Gastroesophageal sphincter (tissue), 4 donors: ENCODE measurements around the gene HOXA5. TPM values are rescaled to one million over a fixed set of nuclear protein-coding genes. Genes with fewer than 3 reads are reported as not detected.

Source experiments
- ATAC-seq: fragments of 150-250 bp; one replicate; pipeline ENCODE4 v1.9.1; 2016; ENCODE audit warnings: mild to moderate bottlenecking, moderate library complexity
- H3K27ac ChIP-seq, 4 donors: fragments of 200-600 bp; sonication (generic) in 3 of 4; 1 replicate in 3 of 4; 2 replicates in 1 of 4; pipeline ENCODE4 v1.5.1; 2016 to 2019
- H3K27me3 ChIP-seq: fragments of 200-600 bp; sonication (generic); one replicate; pipeline ENCODE4 v1.5.1; 2019
- H3K36me3 ChIP-seq, 2 donors: fragments of 200-600 bp; sonication (generic); one replicate each; pipeline ENCODE4 v1.5.1; 2019; ENCODE audit warnings: control low read depth in 1 of 2
- H3K4me1 ChIP-seq, 3 donors: fragments of 200-600 bp; sonication (generic); 1 replicate in 2 of 3; 2 replicates in 1 of 3; pipeline ENCODE4 v1.5.1; 2016 to 2019; ENCODE audit warnings: control low read depth in 2 of 3
- H3K4me3 ChIP-seq, 2 donors: fragments of 200-600 bp; sonication (generic); one replicate each; pipeline ENCODE4 v1.5.1; 2019; ENCODE audit warnings: mild to moderate bottlenecking in 1 of 2, moderate library complexity in 1 of 2
- H3K9me3 ChIP-seq, 3 donors: fragments of 200-600 bp; sonication (generic); one replicate each; pipeline ENCODE4 v1.5.1; 2017 to 2019; ENCODE audit warnings: control low read depth in 2 of 3
- CTCF ChIP-seq, 4 experiments: fragments of 200-600 bp in 2 of 4; fragments of 450-650 bp in 2 of 4; sonication (generic) in 1 of 4; IDR thresholded peaks; one replicate each; pipeline ENCODE4 v1.5.1; 2017 to 2019; ENCODE audit warnings: antibody characterized with exemption in 4 of 4, mild to moderate bottlenecking in 2 of 4, moderate library complexity in 2 of 4
- EP300 ChIP-seq: sonication (generic); formaldehyde crosslinking; IDR thresholded peaks from one replicate; pipeline ENCODE4 v1.6.1; 2017; ENCODE audit warnings: antibody characterized with exemption, mild to moderate bottlenecking
- POLR2A ChIP-seq, 2 donors: fragments of 450-650 bp; IDR thresholded peaks; one replicate each; pipeline ENCODE4 v1.6.1; 2017; ENCODE audit warnings: antibody characterized with exemption in 2 of 2, mild to moderate bottlenecking in 2 of 2, moderate library complexity in 1 of 2
- POLR2AphosphoS5 ChIP-seq: sonication (generic); formaldehyde crosslinking; IDR thresholded peaks from one replicate; pipeline ENCODE4 v1.6.1; 2017; ENCODE audit warnings: antibody characterized with exemption
- WGBS, 2 donors: methylation state at CpG; one replicate each; pipeline ENCODE4 v1.1.5; 2018; ENCODE audit warnings: low coverage in 1 of 2; 5-methylcytosine and 5-hydroxymethylcytosine counted together
- total RNA-seq, 4 donors: library from RNA; depleted of rRNA; stranded (reverse); fragments of >200 nt; gene quantifications; one replicate each; pipeline ENCODE4 v1.1.0, GENCODE V29; 2016

HOXA5 gene
- total RNA-seq, 4 donors from 2014 or later: 11.0 to 34.6 (median 29.3) TPM

GRCh38 chr7:27183682-27184336 is 40.3 kb upstream of the HOXA5 start:
- Histone ChIP-seq H3K27ac (no peak overlapping the region), H3K9me3 (no peaks in the 10 kb centered on the region), H3K4me3 (peak overlapping the region in 1 of 2 donors; percentile 41), H3K4me1 (peaks cover 0 to 60% (median 18%) of the 10 kb centered on the region in 3 donors), H3K27me3 (peaks cover 100% of the 10 kb centered on the region), H3K36me3 (no peaks in the 10 kb centered on the region)
- ATAC-seq: no peak
- 6 to 15% methylated on average over 13 to 25 of the region's 30 CpGs for WGBS, 2 donors
- TF ChIP-seq POLR2A (IDR thresholded peaks at IDR 0.05) (no peak), CTCF (IDR thresholded peaks at IDR 0.05) (no peak), POLR2AphosphoS5 (no peak), EP300 (no peak)

- Histone ChIP-seq H3K4me1 (peaks cover 0 to 52% (median 12%) of the 10 kb centered on the region in 3 donors), H3K27ac (no peak overlapping the region), H3K4me3 (no peak overlapping the region), H3K9me3 (no peaks in the 10 kb centered on the region), H3K27me3 (peaks cover 100% of the 10 kb centered on the region), H3K36me3 (no peaks in the 10 kb centered on the region)
- 20% methylated on average over 6 of the region's 39 CpGs; no CpG with 5 or more reads in 1 of the 2 donors for WGBS, 2 donors
- no peak for ATAC-seq
- TF ChIP-seq EP300 (no peak), CTCF (IDR thresholded peaks at IDR 0.05) (no peak), POLR2A (IDR thresholded peaks at IDR 0.05) (no peak)
Observed at GRCh38 chr7:27182861-27183681, 39.6 kb upstream of the HOXA5 start.

GRCh38 chr7:27182285-27182841 is 38.9 kb upstream of the HOXA5 start:
- 0% methylated on average over 2 of the region's 4 CpGs; no CpG with 5 or more reads in 1 of the 2 donors for WGBS, 2 donors
- Histone ChIP-seq H3K4me3 (no peak overlapping the region), H3K9me3 (no peaks in the 10 kb centered on the region), H3K36me3 (no peaks in the 10 kb centered on the region), H3K4me1 (peaks cover 0 to 46% (median 11%) of the 10 kb centered on the region in 3 donors), H3K27me3 (peaks cover 100% of the 10 kb centered on the region), H3K27ac (no peak overlapping the region)
- no peak for TF ChIP-seq CTCF (IDR thresholded peaks at IDR 0.05)
- no peak for TF ChIP-seq EP300
- TF ChIP-seq POLR2AphosphoS5: no peak
- TF ChIP-seq POLR2A (IDR thresholded peaks at IDR 0.05): no peak
- ATAC-seq: no peak

GRCh38 chr7:27181795-27182275 is 38.4 kb upstream of the HOXA5 start:
- TF ChIP-seq POLR2AphosphoS5: no peak
- TF ChIP-seq POLR2A (IDR thresholded peaks at IDR 0.05): no peak
- TF ChIP-seq CTCF (IDR thresholded peaks at IDR 0.05): no peak
- no peak for TF ChIP-seq EP300
- no peaks in the 10 kb centered on the region for H3K36me3 ChIP-seq
- no peaks in the 10 kb centered on the region for H3K9me3 ChIP-seq
- H3K4me1 ChIP-seq: peaks cover 0 to 46% (median 11%) of the 10 kb centered on the region in 3 donors
- no peak overlapping the region for H3K4me3 ChIP-seq
- peaks cover 100% of the 10 kb centered on the region for H3K27me3 ChIP-seq
- 60% methylated on average over 1 of the region's 4 CpGs; no CpG with 5 or more reads in 1 of the 2 donors for WGBS, 2 donors
- H3K27ac ChIP-seq: no peak overlapping the region
- no peak for ATAC-seq
